ENCODE data around the gene RAMP1.

DNA sequence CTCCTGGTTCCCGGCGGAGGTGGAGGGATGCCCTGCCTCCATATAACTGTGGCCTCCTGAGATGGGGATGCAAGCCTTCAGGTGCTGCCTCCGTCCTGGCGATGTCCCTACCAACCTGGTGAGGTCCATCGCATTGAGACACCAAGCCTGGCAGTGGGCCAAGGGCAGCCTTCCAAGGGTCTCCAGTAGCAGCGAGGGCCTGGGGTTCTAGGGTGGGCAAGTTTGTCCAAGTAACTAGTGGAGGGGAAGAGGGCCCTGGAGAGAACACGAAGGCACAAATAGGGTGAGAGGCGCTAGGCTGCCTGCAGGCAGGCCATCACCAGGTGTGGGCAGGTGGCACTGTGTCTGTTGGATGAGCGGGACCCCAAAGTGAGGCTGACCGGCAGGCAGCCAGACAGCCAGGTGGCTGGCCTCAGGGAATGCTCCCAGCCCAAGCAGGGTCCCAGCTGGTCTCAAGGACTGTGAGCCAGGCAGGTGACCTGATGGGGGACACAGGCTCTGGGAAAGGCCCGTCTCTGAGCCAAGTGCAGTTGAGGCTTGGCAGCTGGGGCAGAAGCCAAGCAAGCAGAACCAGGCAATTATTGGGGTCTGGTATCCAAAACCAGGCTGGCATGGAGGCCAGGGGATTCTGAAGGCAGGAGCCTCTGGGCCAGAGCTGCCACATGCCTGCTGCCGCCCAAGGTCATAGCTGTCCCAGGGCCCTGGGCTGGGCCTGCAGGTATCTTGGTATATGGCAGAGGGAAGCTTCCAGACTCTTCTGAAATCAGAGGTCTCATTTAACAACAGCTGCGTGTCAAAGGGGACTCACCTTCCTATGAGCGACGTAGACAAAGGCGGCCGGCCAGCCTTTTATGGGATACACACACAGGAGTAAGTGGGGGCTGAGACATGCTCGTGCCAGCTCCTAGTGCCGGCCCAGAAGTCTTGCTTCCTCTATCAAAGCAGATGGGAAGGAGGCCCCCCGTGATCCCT, 23.4 kb downstream of the RAMP1 start:
- TF ChIP-seq CTCF (IDR thresholded peaks at IDR 0.05; ENCODE audit: insufficient read depth, low read depth, low read length) (no peak), EZH2 (IDR thresholded peaks at IDR 0.05; ENCODE audit: insufficient read depth, low read length) (no peak)
